HEK293T (cell line): Measurements from ENCODE around the gene FAM131C.

Source experiments
- ELF4 ChIP-seq: fragments of 450-650 bp; IDR thresholded peaks from 2 replicates; pipeline ENCODE4 v1.6.1; 2017; ENCODE audit warnings: antibody characterized with exemption
- FOXK2 ChIP-seq: fragments of 450-650 bp; IDR thresholded peaks from 2 replicates; pipeline ENCODE4 v1.6.1; 2016; ENCODE audit warnings: mild to moderate bottlenecking
- LEF1 ChIP-seq: fragments of 450-650 bp; IDR thresholded peaks from 2 replicates; pipeline ENCODE4 v1.6.1; 2017; ENCODE audit warnings: mild to moderate bottlenecking, borderline replicate concordance
- NFRKB ChIP-seq: fragments of 450-650 bp; IDR thresholded peaks from 2 replicates; pipeline ENCODE4 v1.6.1; 2016; ENCODE audit warnings: mild to moderate bottlenecking, moderate library complexity
- PKNOX1 ChIP-seq: fragments of 450-650 bp; IDR thresholded peaks from 2 replicates; pipeline ENCODE4 v1.6.1; 2016
- SUZ12 ChIP-seq: fragments of 450-650 bp; IDR thresholded peaks from 2 replicates; pipeline ENCODE4 v1.6.1; 2016; ENCODE audit warnings: mild to moderate bottlenecking

- TF ChIP-seq NFRKB (no peak), ELF4 (no peak), SUZ12 (no peak), LEF1 (no peak), PKNOX1 (no peak), FOXK2 (no peak)
Observed at GRCh38 chr1:16031551-16031950, 41.9 kb downstream of the FAM131C start.
